Left renal cortex interstitium (tissue), 4 donors: ENCODE measurements around the gene SWI5. TPM values are rescaled to one million over a fixed set of nuclear protein-coding genes. Genes with fewer than 3 reads are reported as not detected.

Experiments
- DNase-seq, 4 donors: peaks; one replicate each; pipeline ENCODE4 v3.0.0-alpha.2; 2013; ENCODE audit warnings: low read depth in 4 of 4, low spot score in 2 of 4, missing footprints in 1 of 4
- polyA plus RNA-seq, 4 donors: library from polyadenylated mRNA; unstranded; fragments of 120-200 nt; gene quantifications; one replicate each; pipeline ENCODE4 v1.2.1, GENCODE V29; 2013; ENCODE audit not compliant: insufficient read length in 4 of 4

SWI5 gene
- polyA plus RNA-seq, 4 donors = 29.2 to 37.0 (median 33.2) TPM

DNA sequence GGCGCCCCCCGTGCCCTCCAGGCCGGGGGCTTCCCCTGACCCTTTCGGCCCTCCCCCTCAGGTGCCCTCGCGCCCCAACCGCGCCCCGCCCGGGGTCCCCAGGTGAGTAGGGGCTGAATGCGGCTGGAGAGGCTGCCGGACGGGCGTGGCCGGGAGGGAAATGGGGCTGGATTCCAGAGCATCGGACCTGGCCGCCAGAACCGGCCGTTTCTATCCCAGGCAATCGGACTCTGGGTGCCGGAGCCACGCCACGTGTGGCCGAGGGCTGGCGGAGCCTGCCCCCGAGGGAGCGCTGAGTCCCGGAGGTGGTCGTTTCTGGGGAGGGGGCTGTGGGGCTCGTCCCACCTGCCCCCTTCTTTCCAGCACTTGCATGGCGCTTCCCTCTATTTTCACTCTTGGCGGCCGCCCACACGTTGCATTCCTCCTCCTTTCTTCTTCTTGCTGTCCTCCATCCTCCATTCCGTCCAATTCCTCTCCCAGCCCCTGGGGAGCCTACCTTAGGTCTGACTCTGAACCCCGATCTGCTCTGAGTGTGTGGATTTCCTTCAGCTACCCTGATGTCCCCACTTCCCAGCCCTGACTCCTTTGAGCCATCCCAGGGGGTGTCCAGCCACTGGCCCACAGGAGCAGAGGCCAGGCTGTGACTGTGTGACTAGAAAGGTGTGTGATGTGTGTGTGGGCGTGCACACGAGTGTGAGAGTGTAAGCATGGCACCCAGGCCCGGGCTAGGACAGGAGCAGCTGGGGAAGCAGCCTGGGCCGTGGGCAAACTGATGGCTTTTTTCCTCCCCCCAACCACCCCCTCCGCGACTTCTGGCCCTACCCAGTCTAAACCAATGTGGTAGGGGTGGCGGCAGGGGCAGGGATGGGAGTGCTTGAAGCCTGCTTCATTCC, 25.0 kb upstream of the SWI5 start:
- DNase-seq = no peak

DNA sequence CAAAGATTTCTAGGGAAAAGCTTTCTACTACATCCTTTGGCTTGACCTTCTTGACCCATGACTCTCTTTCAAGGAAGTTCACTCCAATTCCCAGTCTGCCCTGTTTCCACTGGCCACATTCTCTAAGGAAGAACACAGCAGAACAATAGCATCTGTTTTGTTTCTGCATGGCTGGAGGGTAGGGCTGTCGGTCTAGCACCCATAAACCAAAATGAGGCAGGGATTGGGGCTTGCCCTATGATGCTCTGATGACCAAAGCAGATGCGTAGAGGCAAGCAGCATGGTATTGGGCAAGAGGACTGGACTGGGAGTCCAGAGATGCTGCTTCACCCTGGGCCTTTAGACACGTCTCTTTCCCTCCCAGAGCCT, 24.4 kb upstream of the SWI5 start:
- DNase-seq = no peak

DNA sequence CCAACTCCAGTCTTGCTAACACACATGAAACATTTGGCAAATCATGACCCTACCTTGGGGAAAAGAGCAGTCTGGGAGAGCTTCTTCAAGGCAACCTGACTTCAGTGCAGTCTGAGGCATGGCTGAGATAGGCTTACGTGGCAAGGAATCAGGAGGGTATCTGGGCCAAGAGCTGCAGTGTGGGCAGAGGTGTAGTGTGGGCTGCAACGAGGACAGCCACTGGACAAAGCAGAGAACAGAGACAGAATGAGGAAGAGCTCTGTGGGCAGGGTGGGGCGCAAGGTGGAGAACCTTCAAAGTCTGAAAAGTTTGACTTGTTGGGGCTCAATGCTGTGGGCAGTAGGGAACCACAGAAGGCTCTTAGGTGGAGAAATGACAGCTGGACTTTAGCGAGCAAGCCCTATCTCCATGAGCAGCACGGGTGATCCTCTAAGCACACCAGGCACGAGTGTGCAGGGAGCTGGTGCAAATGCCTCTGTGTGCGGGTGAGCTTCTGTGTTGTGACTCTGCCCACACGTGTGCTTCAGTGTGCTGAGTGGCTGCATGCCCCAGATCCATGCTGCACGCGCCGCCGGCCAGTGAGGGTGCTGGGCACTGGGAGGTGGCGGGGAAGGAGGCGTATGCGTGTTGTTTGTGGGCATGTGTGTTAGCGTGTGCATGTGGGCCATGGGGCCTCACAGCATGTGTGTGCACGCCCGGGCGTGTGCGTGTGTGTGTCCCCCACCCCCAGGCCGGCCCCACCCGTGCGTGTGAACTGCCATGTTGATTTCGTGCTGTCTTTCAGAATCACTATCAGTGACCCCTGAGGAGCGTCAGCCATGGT, 23.5 kb upstream of the SWI5 start:
- DNase-seq = no peak

DNA sequence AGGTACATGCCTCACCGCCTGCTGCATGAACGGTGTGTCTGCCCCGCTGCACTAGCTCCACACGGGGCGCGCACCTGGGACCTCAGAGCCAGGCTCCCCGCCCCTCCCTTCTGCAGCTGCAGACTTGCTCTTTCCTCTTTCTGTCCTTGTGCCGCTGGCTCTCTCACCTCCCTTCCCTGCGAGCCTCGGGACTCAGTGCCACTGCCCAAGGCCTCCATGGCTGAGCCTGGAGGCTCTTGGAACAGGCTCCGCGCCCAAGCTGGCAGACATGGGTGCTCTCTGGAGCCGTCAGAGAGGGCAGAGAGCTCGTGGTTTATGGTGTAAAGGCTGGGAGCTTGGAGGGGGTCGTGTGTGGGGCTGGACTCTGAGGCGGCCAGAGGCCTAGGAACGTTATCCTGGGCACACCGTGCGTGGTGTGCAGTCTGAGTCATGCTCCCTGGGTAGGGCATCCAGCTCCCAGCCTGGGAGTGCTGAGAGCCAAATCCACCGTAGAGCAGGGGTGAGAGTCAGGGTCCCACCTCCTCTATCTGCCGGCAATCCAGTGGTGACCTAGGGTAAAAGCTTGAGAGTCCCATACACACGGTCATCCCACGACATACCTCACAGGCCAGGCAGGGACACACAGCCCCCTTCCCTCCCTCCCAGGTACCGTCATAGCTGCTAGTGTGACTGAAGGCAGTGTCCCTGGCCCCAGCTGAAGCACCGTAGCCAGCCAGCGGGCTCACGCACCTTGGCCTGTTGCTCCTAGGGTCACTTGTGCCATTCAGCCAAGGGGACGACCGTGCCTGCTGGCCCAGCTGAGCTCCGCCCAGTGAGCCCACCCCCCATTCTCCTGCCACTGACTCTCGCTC, 22.7 kb upstream of the SWI5 start:
- no peak for DNase-seq

DNA sequence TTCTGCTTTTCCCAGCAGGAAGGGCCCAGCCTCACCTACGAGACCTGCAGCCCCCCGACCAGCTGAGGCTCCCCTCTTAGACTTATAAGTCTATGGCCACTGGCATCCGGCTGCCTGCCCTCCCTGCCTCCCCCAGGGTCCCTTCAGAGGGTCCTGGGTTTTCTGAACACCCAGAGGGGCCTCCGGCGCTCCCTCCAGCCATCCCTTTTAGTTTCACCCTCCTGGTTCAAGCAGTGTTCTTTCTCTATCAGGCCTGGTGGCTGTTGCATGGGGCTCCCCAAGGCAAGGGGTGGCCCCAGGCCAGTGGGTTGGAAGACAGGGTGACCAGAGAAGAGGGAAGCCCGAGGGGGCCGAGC, 22.1 kb upstream of the SWI5 start:
- no peak for DNase-seq

DNA sequence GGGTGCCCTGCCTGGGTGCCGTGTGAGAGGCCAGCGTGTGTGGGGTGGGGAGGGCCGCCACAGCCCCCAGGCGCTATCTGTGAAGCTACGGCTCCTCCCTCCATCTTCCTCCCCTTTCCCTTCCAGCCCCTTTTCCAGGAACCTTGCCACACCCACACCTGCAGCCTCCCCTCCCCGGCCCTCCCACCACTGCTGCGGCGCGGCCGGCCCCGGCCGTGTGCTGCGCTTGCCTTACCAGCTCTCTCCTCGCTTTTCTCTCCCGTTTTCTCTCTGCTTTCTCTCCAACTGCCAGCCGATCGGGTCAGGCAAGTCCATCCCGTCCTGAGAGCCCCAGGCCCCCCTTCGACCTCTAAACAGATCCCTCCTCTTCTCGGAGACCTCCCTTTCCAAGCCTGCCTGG, 21.7 kb upstream of the SWI5 start:
- DNase-seq = no peak

DNA sequence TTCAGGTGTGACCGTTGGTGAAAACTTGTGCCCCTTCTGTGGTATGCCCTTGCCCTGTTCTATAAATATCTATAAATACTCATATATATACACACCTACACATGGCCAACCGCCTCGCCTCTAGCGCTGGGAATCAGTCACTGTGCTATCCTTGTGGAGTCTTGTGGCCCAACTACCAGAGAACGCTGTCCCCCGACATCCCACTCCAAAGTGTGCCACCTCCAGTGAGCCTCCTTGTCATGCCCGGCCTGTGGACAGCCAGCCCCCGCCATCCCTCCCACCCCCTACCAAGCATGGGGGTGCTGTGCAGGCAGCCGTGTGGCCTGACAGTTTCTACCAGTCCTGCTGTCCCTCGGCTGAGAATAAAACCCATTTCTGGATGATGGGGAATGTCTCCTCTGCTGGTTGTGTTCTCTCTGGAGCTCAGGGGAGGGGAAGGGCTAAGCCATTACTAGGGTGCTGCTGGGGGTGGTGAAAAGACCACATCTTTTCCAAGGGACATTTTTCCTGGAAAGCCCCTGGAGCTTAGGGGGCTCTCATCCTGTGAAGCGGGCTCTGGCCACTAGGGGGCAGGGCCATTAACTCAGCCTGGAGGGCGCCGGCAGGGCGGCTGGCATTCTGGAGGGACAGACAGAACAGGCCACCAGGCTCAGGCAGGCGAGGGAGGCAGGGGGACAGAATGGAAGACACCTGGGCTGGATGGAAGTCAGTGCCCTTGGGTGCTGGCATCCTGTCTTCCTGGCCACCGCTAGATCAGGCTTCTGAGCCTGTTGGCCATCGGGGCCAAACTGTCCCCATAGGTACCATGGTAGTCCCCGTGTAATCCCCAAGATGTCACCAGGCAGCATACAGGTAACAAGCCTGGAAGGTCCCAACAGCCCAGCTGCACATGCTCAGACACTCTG, 21.0 kb upstream of the SWI5 start:
- no peak for DNase-seq

DNA sequence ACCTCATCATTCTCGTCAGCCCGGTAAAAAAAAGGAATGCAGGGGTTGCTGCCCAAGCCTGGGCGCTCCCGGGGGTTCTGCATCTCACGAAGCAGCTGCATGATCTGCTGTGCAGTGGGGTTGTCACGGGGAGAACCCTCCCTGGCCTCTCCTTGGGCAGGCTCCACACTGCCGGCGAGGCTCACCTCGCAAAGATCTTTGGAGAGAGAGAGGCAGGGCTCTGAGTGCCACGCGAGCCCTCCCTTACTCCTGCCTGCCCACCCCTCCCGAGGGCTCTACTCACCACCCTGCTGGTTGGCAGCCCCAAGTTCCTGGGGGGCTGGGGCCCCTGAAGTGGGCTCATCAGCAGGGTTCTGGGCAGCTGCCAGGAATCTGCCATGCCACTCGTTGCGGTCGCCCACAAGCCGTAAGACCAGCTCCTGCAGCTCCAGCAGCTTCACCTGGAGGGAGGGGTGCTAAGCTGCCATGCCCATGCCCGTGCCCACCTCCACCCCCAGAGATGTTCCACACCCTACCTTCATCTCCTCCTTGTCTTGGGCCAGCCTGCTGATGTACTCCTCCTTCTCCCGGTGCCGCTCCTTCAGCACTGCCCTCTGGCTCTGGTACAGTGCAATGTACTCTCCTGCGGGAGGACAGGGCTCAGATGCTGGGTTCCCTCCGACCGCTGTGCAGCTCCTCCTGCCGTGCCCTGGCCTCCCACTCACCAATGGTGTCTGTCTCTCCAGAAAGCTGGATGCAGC, 18.8 kb upstream of the SWI5 start:
- no peak for DNase-seq

DNA sequence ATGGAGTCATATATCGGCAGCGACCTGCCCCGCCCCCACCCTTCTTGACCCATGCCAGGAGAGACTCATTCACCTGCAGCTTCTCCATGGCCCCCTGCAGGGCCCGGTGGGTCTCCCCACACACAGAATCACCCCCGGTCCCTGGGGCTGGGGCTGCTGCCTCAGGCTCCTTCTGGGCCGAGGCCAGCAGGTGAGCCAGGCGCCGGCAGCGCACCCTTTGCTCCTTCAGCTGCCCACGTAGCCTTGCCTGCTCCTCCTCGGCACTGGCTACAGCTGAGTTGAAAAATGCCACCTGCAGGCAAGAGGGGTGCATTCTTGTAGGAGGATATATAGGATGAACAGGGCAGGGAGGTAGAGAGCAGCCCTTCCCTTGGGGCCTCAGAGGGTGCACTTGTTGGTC, 18.2 kb upstream of the SWI5 start:
- DNase-seq = no peak

DNA sequence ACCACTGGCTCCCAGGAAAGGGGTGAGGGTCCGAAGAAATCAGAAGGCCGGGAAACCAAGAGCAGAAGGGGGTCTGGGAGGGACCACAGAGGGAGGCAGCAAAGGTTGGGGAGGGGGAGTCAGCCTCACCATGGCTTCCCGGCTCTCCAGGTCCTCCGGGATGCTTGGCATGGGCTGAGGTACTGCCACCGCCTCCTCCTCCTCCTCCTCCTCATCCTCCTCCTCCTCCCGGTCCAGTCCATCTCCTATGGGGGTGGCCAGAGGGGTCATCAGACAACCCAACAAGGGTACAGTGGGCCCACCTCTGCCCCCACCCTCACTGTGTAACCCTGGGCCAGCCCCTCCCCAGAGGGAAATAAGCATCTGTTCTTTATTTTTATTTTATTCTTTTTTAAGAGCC, 17.8 kb upstream of the SWI5 start:
- no peak for DNase-seq

DNA sequence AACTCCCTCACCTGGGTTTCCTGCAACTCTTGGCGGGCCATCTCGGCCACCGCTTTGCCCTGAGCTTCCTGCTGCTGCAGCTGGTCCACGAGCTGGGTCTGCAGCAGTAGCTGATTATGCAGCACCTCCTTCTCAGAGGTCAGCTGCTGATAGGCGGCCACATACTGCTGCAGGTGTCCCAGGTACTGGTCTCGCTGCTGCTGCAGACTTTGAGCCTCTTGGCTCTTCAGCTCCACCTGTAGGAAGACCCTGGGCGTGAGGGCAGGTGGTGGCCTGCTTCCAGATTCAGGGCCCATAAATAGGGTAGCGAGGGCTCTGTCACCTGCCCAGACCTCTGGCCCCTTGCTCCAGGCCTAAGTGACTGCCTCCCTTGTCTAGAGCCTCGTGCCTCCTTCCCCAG, 16.9 kb upstream of the SWI5 start:
- DNase-seq = no peak

DNA sequence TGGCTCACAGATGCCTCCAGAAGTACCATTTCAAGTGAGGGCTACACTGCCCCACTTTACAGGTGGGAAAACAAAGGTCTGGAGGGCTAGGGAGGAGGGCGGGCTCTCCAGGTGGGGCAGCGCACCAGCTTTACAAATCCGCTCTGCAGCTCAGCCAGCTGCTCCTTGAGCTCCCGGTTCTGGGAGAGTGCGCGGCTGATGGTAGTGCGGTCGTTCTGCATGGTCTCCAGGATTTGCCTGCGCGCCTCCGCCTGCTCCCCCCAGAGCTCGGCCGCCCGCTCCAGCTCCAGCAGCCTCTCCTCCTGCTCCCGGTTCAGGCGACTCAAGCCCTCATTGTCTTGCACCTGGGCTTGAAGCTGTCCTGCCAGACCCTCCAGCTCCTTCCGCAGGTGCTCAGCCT, 15.7 kb upstream of the SWI5 start:
- no peak for DNase-seq

DNA sequence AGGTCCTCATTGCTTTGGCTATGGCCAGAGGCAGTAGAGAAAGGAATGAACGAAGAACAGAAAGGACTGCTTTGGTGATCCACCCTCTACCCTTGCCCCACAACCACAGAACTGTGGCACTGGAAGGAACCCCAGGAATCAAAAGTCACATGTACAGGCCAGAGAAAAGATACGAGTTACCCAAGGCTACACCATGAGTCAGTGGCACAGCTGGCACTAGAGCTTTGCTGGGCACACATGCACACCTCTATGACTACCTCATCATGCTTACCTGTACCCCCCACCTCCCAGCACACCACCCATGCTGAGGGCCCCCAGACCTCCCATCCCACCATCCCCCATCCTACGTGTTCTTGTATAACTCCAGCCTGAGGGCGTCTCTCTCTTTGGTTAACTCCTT, 13.4 kb upstream of the SWI5 start:
- DNase-seq = no peak

DNA sequence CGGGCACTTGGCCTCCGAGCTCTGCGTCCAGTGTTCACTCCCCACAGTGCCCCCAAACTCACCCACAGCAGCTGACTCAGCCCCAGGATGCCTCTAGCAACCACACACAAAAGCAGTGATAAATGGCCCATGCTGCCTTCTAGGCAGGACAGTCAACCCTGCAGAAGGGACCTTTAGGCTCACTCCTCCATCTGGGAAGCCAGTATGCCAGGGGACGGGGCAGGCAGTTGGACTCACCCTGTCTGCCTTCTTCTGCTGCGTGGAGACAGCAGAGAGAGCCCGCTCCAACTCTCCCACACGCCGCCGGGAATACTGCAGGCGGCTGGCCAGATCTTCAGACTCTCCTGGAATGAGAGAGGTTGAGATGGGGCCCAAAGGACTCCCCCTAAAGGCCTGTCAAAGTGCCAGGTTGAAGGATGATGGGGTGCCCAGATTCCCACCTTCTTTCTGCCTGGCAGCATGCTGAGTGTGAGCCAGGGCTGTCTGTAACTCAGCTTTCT, 10.7 kb upstream of the SWI5 start:
- no peak for DNase-seq

DNA sequence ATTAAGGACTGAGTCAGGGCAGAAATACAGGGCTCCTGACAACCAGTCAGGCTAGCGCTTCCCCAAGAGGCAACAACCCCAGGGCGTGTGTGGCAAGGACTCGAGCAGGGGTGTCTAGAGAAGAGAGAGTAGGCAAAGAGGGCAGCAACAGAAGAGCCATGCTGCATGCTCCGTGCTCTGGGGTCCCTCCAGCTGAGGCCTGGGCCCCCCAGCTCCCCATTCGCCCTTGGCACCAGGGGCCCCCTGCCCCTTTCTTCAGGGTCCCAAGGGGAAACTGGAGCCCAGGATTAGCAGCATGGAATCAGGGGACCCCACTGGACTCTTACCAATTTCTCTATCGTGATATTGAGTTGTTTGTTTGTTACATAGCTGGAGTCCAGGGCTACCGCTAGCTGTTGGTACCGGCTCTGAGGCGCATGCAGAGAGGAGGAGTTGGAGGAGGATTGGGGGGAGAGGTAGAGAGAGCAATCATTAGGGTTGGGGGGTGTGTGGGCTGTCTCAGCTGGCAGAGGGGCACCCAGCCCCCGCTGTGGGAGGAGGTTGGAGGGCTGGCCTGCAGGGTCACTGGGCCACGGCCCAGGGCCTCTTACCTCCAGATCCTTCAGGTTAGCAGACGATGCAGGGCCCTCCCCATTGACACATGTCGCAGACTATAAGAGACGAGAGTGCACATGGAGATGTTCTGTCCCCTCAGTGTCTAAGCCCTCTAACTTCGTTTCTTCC, 9.0 kb upstream of the SWI5 start:
- DNase-seq = no peak

DNA sequence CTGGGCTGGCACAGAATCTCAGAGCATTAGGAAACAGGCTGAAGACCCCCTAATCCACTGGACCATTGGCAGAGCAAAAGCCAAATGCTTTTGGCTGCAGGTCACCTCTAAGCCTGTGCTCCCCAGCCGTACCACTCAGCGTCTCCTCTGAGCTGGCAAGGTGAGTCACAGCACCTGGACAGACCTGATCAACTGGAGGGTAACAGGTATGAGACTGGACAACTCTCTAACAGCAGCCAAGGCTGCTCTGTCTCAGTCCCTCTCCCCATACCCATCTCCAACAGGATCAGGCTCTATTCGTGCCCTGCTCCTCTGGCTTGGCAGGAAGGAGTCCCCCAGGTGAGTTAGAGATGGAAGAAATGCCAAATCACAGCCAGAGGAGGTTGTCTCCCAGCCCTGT, 5.0 kb upstream of the SWI5 start:
- no peak for DNase-seq

DNA sequence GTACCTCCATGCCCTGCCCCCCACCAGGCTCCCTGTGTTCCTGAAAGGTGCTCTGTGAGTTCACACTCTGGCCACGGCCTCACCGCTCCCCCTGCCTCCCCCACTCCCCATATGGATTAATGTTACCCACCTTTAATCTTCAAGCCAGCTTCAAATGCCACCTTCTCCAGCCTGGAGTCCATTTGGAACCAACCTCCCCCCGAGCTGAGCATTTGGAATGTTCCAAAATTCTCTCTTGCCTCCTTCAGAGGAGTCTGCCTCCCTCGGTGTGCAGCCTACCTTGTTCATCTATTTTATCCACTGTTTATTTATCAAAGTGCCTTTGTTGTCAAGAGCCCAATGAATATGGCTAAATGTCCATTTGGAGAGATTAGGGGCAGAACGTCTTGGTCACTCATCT, 4.6 kb upstream of the SWI5 start:
- DNase-seq = no peak

DNA sequence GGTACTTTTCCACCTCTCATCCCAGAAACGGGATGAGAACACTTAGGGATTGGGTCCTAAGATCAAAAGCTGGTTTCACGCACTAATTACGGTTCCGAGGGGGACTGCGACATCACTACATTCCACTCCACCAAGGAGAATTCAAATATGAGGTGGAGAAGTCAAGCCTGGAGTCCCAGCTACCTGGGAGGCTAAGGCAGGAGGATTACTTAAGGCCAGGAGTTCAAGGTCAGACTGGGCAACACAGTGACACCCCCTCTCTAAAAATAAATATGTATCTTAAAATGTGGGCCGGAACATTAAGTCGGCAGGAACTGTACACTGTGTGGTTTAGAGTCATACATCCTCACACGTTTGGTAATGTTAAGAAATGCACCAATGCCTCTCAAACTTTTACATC, 1.8 kb upstream of the SWI5 start:
- no peak for DNase-seq
